Measurements from ENCODE around the gene KERA.

KERA gene

DNA sequence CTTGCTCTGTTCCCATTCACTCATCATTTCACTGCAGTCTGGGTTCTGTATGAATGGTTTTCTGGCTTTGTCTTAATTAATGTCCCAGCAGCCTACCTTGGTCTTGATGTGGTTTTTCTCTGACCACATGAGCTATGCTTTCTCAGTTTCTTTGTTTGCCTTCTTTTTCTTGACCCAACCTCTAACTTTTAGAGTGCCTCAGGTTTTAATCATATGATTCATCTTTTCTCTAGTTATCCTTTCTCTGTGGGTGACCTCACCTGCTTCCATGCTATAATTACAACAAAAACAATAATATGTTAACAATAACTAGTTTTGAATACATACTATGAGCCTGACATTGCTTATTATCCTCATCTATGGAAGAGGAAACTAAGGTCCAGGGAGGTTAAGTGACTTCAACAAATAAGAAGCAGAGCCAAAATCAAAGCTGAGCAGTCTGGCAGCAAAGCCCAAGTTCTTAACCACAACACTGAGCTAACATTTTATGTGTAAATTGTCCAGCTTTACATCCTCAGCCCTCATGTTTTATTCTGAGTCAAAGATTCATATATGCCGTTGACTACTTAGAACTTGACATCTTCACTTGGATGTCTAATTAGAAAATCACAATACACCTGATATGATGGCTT lies 48.4 kb downstream of the KERA start:
- DNase-seq (ENCODE audit: low read depth), result no peak

DNA sequence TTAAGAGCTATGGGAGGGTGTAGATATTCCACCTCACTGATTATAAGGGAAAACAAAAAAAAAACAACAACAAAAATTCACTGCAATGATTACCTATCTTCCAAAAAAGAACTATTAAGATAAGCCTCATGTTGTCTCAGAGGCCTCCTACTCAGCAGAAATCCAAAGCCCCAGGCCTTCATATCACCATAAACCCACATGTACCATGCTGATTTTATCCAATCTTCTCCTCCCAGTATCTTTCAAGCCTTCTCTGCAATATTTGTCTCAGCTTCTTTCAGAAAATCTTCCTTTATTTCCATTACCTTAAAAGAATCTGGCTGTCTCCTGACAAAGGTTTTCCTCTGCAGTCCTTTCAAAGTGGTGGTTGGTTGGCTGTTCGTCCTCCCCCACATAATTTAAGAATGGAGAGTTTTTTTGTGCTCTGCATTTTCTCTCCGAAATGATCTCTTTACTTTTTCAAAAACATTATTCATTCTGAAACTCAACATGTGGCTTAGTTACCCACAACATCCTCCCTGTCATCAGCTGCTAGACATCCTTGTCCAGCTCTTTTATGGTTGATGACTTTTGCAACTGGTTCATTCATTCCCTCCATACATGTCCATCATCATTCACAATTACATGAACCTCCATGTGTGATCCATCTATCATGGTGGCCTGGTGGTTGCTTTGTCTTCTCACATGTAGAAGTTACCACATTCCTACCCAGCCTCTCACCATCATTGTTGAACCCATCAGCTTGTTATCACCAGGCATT lies 50.1 kb downstream of the KERA start:
- no peak for DNase-seq (ENCODE audit: low read depth)

DNA sequence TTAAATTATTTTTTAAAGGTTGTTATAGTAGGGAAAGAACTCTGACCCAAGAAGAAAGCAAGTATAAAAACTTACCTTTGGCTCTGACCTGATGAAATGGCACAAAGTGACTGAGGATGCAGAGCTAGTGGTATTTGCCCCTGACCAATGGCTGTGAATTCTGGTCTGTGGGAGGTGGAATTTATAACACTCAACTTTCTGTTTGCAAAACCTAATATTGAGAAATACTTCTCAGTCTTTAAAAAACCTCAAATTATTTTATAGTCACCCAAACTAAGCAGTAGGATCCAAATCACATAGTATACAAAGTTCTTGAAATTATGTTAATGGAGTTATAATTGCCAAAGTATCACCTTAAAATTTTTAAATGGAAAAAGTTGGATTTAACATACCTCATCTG lies 53.0 kb downstream of the KERA start, which contains the start of gene EPYC:
EPYC (minus strand) TSS at position 101 of the 400 bp plus-strand sequence. CDS start 2,407 bp downstream, outside the sequence.
- DNase-seq (ENCODE audit: low read depth), result no peak

GRCh38 chr12:91003737-91004136 lies 54.1 kb downstream of the KERA start:
- DNase-seq (ENCODE audit: low read depth), result no peak

DNA sequence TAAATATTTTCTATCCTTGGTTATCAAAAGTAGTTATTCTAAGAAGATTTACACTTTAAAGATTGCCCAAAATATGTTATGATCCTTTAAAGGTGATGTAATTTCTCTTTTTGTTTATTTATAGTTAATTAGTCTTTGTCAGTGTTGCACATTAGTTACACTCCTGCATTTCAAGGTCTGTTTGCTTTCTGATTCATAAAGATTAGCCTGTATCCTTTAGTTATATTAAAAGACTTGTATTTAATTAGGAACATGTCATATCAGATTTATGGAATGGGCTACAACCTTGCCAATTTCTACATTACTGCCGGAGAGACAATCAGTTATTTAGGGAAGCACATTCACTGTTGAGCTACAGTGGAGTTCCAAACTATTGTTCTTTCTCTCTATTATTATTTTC lies 56.5 kb downstream of the KERA start:
- no peak for DNase-seq (ENCODE audit: low read depth)

Data from activated gamma-delta T cell treated with anti-CD3 and anti-CD28 coated beads, Interleukin-2, amount 50 U/mL, for 16 hours (primary cell).